ENCODE results near the gene CROCC2. TPM values are rescaled to one million over a fixed set of nuclear protein-coding genes. Genes with fewer than 3 reads are reported as not detected.
A peak's percentile ranks its signal among the peaks of the same experiment; 100 is the strongest.

Gene CROCC2
- total RNA-seq, 1 donor from 2014 or later: 2.9 TPM

DNA sequence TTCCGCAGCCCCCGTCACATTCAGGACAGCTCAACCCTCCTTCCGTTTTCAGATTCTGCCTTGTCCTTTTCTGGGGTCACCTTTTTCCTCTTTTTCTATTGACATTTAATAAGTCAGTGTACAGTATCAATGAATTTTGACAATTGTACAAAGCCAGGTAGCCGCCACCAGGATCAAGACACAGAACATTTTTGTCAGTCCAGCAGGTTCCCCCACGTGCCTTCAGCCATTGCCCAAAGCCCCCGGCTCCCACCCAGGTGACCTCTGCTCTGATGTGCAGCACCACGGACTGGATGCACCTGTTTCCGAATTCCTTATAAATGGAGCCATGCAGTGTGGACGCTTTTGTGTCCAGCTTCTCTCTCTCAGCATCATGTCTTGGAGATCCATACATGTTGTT lies 30.0 kb downstream of the CROCC2 start:
- DNase-seq (ENCODE audit: low spot score in 2 of 2): no peak
- H3K4me1 ChIP-seq: no peaks in the 10 kb centered on the region
- peaks cover 0 to 21% of the 10 kb centered on the region in 2 donors for H3K9me3 ChIP-seq
- no peaks in the 10 kb centered on the region for H3K27me3 ChIP-seq
- no peak overlapping the region for H3K4me3 ChIP-seq
- no peaks in the 10 kb centered on the region for H3K36me3 ChIP-seq
- intact Hi-C loops (cut with DNase I): no loop called here
- TF ChIP-seq, protein P1, sequence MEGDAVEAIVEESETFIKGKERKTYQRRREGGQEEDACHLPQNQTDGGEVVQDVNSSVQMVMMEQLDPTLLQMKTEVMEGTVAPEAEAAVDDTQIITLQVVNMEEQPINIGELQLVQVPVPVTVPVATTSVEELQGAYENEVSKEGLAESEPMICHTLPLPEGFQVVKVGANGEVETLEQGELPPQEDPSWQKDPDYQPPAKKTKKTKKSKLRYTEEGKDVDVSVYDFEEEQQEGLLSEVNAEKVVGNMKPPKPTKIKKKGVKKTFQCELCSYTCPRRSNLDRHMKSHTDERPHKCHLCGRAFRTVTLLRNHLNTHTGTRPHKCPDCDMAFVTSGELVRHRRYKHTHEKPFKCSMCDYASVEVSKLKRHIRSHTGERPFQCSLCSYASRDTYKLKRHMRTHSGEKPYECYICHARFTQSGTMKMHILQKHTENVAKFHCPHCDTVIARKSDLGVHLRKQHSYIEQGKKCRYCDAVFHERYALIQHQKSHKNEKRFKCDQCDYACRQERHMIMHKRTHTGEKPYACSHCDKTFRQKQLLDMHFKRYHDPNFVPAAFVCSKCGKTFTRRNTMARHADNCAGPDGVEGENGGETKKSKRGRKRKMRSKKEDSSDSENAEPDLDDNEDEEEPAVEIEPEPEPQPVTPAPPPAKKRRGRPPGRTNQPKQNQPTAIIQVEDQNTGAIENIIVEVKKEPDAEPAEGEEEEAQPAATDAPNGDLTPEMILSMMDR (IDR thresholded peaks at IDR 0.05): no peak
- H3K27ac ChIP-seq: no peak overlapping the region

DNA sequence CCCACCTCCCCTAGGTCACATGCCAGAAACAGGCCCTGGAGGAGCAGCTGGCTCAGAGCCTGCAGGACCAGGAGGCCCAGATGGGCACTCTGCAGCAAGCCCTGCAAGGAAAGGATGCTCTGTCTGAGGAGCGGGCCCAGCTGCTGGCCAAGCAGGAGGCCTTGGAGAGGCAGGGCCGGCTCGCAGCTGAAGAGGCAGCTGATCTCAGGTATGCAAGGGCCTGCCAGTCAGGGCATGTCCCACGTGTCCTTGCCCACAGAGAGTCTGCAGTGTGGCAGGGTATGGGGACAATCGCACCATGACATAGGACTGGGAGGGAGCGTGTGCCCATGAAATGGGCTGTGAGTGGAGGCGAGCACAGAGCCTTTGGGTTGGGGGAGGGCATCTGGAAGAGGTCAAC lies 39.9 kb downstream of the CROCC2 start:
- intact Hi-C loops (cut with DNase I): no loop called here
- Histone ChIP-seq H3K4me1 (no peaks in the 10 kb centered on the region), H3K36me3 (no peaks in the 10 kb centered on the region), H3K27ac (no peak overlapping the region), H3K4me3 (no peak overlapping the region), H3K9me3 (no peaks in the 10 kb centered on the region), H3K27me3 (no peaks in the 10 kb centered on the region)
- peak in 1 of 2 donors; percentile 55 for DNase-seq (ENCODE audit: low spot score in 2 of 2)
- TF ChIP-seq, protein P1 (IDR thresholded peaks at IDR 0.05): no peak

DNA sequence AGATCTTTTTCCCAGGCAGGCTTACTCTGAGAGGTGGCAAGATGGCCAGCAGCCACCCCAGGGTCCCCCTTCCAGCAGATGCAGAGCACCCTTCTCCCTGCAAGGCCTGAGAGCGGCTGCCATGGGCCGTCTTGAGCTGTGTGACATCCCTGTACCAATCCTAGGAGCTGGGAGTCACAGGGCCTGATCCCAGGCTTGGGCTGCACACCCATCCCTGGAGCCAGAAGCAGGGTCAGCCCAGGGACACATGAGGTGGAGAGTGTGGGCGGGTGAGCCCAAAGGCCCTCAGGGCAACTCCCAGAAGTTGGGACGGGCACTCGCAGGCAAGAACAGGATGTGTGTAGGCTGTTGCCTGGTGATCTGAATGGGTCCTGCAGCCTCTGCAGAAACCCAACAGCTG lies 40.5 kb downstream of the CROCC2 start:
- H3K27me3 ChIP-seq: no peaks in the 10 kb centered on the region
- no peak overlapping the region for H3K27ac ChIP-seq
- H3K4me3 ChIP-seq: no peak overlapping the region
- TF ChIP-seq, protein P1 (IDR thresholded peaks at IDR 0.05): no peak
- H3K9me3 ChIP-seq: no peaks in the 10 kb centered on the region
- H3K4me1 ChIP-seq: no peaks in the 10 kb centered on the region
- no peak for DNase-seq (ENCODE audit: low spot score in 2 of 2)
- intact Hi-C loops (cut with DNase I): no loop called here
- no peaks in the 10 kb centered on the region for H3K36me3 ChIP-seq

DNA sequence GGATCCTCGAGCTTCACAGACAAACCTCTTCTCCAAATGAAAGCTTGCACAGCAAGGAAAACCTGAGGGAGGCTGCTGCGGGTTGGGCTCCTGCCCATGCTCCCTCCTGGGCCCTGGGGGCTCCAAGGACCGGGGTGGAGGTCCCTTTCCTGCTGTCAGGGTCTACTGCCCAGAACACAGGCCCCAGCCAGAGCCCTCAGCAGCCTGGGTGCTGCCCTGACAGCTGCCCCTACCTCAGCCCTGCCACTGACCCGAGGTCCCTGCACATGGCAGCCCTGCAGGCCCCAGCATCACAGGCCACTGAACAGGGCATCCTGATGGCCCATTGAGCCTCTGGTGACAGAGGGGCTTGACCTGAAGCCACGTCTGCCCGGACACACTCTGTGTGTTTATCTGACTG lies 41.0 kb downstream of the CROCC2 start:
- H3K4me1 ChIP-seq: no peaks in the 10 kb centered on the region
- no peaks in the 10 kb centered on the region for H3K27me3 ChIP-seq
- H3K36me3 ChIP-seq: no peaks in the 10 kb centered on the region
- no peaks in the 10 kb centered on the region for H3K9me3 ChIP-seq
- no peak overlapping the region for H3K27ac ChIP-seq
- no peak overlapping the region for H3K4me3 ChIP-seq
- peak in 1 of 2 donors; percentile 53 for DNase-seq (ENCODE audit: low spot score in 2 of 2)
- TF ChIP-seq, protein P1 (IDR thresholded peaks at IDR 0.05): no peak
- intact Hi-C loops (cut with DNase I): no loop called here

DNA sequence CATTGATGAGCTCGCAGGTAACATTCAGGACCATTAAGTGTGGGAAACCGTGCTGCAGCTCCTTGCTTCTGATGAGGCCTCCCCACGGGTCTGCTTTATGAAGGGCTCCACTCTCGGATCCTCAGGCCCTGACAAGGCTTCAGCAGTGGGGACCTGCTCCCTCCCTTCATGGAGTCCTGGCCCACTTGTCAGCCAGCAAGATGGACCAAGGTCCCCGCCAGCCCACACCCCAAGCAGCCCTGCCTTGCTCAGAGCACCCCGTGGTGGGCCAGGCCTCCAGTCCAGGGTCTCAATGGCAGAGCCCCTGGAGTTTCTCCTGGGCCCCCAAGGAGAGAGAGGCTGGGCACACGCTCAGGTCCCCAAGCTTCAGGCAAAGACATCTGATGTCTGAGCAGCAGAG lies 41.5 kb downstream of the CROCC2 start:
- no peaks in the 10 kb centered on the region for H3K9me3 ChIP-seq
- intact Hi-C loops (cut with DNase I): no loop called here
- H3K4me3 ChIP-seq: no peak overlapping the region
- TF ChIP-seq, protein P1 (IDR thresholded peaks at IDR 0.05): no peak
- no peaks in the 10 kb centered on the region for H3K4me1 ChIP-seq
- H3K27me3 ChIP-seq: no peaks in the 10 kb centered on the region
- no peak overlapping the region for H3K27ac ChIP-seq
- H3K36me3 ChIP-seq: no peaks in the 10 kb centered on the region
- DNase-seq (ENCODE audit: low spot score in 2 of 2): no peak

DNA sequence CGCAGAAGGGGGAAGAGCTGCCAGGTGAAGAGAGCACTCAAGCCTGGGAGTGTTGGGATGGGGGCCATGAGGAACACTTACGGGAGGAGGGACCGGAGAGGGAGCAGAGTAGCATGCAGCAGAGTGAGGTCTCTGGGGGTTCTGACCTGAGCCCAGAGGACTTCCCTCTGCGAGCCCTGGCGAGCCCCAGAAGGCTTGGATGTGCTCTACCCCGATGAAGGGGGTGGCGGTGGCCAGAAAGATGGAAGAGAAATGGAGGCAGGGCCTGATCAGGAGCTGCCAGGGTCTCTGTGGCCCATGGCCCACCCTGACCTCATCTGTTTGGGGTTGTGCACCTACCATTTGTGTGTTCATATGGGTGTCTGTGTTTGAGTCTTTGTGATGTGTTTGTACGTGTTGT lies 42.0 kb downstream of the CROCC2 start:
- no peaks in the 10 kb centered on the region for H3K9me3 ChIP-seq
- peak in 1 of 2 donors; percentile 55 for DNase-seq (ENCODE audit: low spot score in 2 of 2)
- TF ChIP-seq, protein P1 (IDR thresholded peaks at IDR 0.05): no peak
- no peaks in the 10 kb centered on the region for H3K4me1 ChIP-seq
- no peaks in the 10 kb centered on the region for H3K27me3 ChIP-seq
- H3K27ac ChIP-seq: no peak overlapping the region
- intact Hi-C loops (cut with DNase I): no loop called here
- H3K36me3 ChIP-seq: no peaks in the 10 kb centered on the region
- no peak overlapping the region for H3K4me3 ChIP-seq

Measured in ascending aorta (tissue), 2 donors.